Epithelial cell of proximal tubule (primary cell): ENCODE results near the gene SHANK1. TPM values are rescaled to one million over a fixed set of nuclear protein-coding genes. Genes with fewer than 3 reads are reported as not detected.

Experiments used
- DNase-seq: peaks from one replicate; pipeline ENCODE4 v3.0.0-alpha.2; 2011; ENCODE audit warnings: low read depth
- H3K4me3 ChIP-seq: 2 replicates; pipeline ENCODE4 v1.5.1; 2011; ENCODE audit warnings: low read depth, mild to moderate bottlenecking, low read length
- total RNA-seq: library from RNA; depleted of rRNA; stranded (reverse); fragments of >200 nt; gene quantifications from 2 replicates; pipeline ENCODE4 v1.2.3, GENCODE V29; 2015
- TF ChIP-seq, protein P1 (sequence below): conservative IDR thresholded peaks from 2 replicates; pipeline ENCODE4 v1.5.1; 2012; ENCODE audit warnings: low read depth, mild to moderate bottlenecking, low read length

The SHANK1 gene
- total RNA-seq, 1 donor from 2014 or later = 0.29 TPM

- no peak for DNase-seq
- H3K4me3 ChIP-seq = no peak overlapping the region
- TF ChIP-seq, protein P1, sequence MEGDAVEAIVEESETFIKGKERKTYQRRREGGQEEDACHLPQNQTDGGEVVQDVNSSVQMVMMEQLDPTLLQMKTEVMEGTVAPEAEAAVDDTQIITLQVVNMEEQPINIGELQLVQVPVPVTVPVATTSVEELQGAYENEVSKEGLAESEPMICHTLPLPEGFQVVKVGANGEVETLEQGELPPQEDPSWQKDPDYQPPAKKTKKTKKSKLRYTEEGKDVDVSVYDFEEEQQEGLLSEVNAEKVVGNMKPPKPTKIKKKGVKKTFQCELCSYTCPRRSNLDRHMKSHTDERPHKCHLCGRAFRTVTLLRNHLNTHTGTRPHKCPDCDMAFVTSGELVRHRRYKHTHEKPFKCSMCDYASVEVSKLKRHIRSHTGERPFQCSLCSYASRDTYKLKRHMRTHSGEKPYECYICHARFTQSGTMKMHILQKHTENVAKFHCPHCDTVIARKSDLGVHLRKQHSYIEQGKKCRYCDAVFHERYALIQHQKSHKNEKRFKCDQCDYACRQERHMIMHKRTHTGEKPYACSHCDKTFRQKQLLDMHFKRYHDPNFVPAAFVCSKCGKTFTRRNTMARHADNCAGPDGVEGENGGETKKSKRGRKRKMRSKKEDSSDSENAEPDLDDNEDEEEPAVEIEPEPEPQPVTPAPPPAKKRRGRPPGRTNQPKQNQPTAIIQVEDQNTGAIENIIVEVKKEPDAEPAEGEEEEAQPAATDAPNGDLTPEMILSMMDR = no peak
Measured at GRCh38 chr19:50739914-50740426, 20.4 kb upstream of the SHANK1 start.

DNA sequence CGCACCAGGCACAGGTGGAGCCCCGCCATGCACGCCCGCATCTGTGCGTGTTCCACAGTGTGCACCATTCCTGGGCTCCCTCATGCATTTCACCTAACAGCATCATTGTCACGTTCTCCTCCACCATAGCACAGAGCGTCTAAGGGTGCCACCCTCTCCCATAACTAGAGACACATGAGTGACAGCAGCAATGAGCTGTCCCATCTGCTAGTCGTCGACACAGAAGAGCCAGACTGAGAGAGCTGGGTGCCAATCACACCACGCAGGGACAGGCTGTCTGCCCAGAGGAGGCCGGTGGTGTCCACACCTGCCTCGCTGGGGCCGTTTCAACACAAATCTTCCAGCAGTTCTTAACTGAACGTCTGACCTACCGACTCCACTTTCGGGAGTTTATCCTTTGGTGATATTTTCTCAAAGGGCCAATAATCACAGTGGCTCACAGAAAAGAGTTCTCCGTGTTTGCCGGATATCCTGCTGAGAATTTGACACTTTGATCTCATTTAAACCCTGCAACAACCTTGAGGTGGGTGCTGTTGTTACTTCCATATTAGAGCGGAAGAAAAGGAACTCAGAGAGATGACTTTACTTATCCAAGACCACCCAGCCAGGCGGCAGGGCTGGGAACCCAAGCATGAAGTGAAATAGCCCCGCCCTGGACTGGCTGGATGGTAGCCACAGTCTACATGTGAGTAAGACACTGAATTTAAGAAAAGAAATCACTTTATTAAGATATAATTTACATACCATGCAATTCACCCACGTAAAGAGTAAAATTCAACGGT lies 19.7 kb upstream of the SHANK1 start:
- H3K4me3 ChIP-seq = no peak overlapping the region
- no peak for DNase-seq
- TF ChIP-seq, protein P1 = no peak

DNA sequence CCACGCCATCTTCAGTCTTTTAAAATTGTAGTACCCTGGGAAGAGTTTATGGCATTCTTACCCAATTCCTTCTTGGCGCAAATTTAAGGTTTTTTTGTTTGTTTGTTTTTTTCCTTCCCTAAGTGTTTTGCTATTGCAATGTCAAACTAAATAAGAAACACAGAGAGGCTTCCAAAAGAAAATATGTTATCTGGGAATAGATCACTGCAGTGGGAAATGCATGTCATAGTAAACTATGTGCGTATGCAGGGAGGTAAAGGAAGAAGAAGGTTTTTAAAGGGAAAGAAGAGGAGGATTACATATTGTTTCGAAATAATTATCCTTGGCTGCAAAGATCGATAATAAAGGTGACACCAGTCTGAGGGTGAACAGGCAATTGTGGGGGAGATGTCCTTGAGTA lies 16.7 kb upstream of the SHANK1 start:
- no peak for DNase-seq
- TF ChIP-seq, protein P1 = no peak
- no peak overlapping the region for H3K4me3 ChIP-seq

GRCh38 chr19:50735869-50736268 lies 16.3 kb upstream of the SHANK1 start:
- no peak overlapping the region for H3K4me3 ChIP-seq
- TF ChIP-seq, protein P1 = no peak
- DNase-seq = no peak

- no peak overlapping the region for H3K4me3 ChIP-seq
- TF ChIP-seq, protein P1 = no peak
- DNase-seq = no peak
Measured at GRCh38 chr19:50729894-50730293, 10.3 kb upstream of the SHANK1 start.

- TF ChIP-seq, protein P1 = no peak
- H3K4me3 ChIP-seq = peak overlapping the region; percentile 11
- DNase-seq = no peak
Measured at GRCh38 chr19:50728084-50728737, 8.6 kb upstream of the SHANK1 start.

- no peak for DNase-seq
- peak overlapping the region; percentile 81 for H3K4me3 ChIP-seq
- TF ChIP-seq, protein P1 = no peak
Measured at GRCh38 chr19:50725911-50726230, 6.3 kb upstream of the SHANK1 start.
